Nephron progenitor cell (in vitro differentiated cells): ENCODE results near the gene SLC25A19.
A peak's percentile ranks its signal among the peaks of the same experiment; 100 is the strongest.

Source experiments
- DNase-seq: peaks from one replicate; pipeline ENCODE4 v3.0.0; 2021
- H3K27ac Mint-ChIP-seq: 2 replicates; pipeline ENCODE4 v1.8.0; 2021; ENCODE audit warnings: mild to moderate bottlenecking, moderate library complexity, mixed read lengths
- H3K27me3 Mint-ChIP-seq: 2 replicates; pipeline ENCODE4 v1.8.0; 2021; ENCODE audit warnings: mild to moderate bottlenecking, low read depth, mixed read lengths; ENCODE audit not compliant: poor library complexity
- H3K36me3 Mint-ChIP-seq: 2 replicates; pipeline ENCODE4 v1.8.0; 2021; ENCODE audit warnings: low read depth, mixed read lengths
- H3K4me1 Mint-ChIP-seq: 2 replicates; pipeline ENCODE4 v1.8.0; 2021; ENCODE audit warnings: mixed read lengths
- H3K4me3 Mint-ChIP-seq: 2 replicates; pipeline ENCODE4 v1.8.0; 2021; ENCODE audit warnings: mild to moderate bottlenecking, moderate library complexity, mixed read lengths
- H3K9me3 Mint-ChIP-seq: 2 replicates; pipeline ENCODE4 v1.8.0; 2021; ENCODE audit warnings: mild to moderate bottlenecking, moderate library complexity, mixed read lengths
- TF ChIP-seq, protein P1 (sequence below): fragments of 200-600 bp; sonication (generic); IDR thresholded peaks from 2 replicates; pipeline ENCODE4 v1.5.0; 2021; ENCODE audit warnings: antibody characterized with exemption

The SLC25A19 gene

DNA sequence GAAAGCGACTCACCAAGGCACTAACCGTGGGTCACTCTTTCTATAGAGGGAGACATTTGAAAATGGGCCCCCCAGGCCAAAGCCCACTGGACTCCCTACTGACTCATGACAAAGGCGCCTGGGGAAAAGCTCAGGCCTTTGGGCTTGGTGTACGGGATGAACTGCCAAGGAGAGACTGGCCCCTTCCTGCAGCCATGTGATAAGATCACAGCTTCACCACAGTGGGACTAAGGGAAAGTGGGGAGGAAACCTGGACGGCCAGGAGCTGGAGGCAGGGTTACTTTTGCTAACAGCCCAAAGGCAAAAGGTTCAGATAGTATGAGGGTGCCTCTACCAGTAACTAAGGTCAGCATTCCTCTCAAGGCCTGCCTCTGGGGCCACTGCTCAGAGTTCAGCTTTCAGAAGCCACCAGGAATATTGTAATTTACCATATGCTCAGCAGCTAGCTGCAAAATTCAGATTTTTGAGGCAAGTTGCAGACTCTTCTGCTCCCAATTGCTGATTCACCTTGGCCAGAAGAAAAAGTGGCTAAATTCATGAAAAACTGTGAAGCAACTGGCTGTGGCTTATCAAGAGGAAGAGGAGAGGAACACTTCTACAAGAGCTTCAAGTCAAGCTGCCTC is 37.1 kb upstream of the SLC25A19 start:
- Mint-ChIP-seq H3K27ac (peak overlapping the region; percentile 83), H3K4me1 (peaks cover 9% of the 10 kb centered on the region), H3K36me3 (peaks cover 40% of the 10 kb centered on the region), H3K27me3 (no peaks in the 10 kb centered on the region), H3K4me3 (no peak overlapping the region), H3K9me3 (no peaks in the 10 kb centered on the region)
- DNase-seq = no peak
- TF ChIP-seq, protein P1, sequence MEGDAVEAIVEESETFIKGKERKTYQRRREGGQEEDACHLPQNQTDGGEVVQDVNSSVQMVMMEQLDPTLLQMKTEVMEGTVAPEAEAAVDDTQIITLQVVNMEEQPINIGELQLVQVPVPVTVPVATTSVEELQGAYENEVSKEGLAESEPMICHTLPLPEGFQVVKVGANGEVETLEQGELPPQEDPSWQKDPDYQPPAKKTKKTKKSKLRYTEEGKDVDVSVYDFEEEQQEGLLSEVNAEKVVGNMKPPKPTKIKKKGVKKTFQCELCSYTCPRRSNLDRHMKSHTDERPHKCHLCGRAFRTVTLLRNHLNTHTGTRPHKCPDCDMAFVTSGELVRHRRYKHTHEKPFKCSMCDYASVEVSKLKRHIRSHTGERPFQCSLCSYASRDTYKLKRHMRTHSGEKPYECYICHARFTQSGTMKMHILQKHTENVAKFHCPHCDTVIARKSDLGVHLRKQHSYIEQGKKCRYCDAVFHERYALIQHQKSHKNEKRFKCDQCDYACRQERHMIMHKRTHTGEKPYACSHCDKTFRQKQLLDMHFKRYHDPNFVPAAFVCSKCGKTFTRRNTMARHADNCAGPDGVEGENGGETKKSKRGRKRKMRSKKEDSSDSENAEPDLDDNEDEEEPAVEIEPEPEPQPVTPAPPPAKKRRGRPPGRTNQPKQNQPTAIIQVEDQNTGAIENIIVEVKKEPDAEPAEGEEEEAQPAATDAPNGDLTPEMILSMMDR = no peak

DNA sequence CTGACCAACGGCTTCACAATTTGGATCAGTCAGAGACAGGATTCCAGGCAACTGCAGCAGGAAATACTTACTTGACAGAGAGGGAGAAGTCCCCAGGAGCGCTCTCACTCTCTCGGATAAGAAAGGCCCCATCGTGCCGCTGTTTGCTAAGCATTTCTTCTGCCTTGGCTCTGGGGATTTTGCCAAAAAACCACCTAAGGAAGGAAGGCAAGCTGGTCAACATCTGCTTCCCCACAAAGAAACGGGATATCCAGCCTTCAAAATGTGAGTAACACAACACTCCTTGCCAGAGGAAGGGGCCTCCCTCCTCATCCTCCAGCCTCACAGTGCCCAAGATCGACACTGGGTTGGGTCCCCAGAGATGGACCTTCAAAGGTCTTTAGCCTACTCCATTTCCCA is 36.6 kb upstream of the SLC25A19 start:
- Mint-ChIP-seq H3K4me1 (peaks cover 9% of the 10 kb centered on the region), H3K27ac (peak overlapping the region; percentile 83), H3K4me3 (no peak overlapping the region), H3K36me3 (peaks cover 39% of the 10 kb centered on the region), H3K9me3 (no peaks in the 10 kb centered on the region), H3K27me3 (no peaks in the 10 kb centered on the region)
- TF ChIP-seq, protein P1 = no peak
- DNase-seq = no peak

DNA sequence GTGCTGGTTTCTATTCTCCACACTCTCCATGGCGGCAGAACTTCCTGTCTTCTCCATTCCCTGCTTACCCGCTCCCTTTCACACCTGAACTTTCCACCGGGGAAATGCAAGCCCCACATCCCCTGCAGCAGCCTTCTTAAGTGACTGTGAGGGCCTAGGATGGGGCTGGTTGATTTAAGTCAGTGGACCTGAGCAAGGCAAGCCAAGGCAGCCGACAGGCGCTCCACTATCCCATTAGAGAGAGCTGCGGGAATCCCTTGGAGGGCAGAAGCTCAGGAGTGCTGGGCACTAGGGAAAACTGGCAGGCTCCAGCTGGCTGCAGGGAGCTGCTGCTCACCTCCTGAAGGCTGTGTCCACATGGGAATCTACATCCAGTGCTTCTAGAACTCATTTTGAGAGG is 36.1 kb upstream of the SLC25A19 start:
- Mint-ChIP-seq H3K27me3 (no peaks in the 10 kb centered on the region), H3K9me3 (no peaks in the 10 kb centered on the region), H3K27ac (peak overlapping the region; percentile 83), H3K36me3 (peaks cover 39% of the 10 kb centered on the region), H3K4me1 (peaks cover 12% of the 10 kb centered on the region), H3K4me3 (no peak overlapping the region)
- DNase-seq = no peak
- TF ChIP-seq, protein P1 = no peak

DNA sequence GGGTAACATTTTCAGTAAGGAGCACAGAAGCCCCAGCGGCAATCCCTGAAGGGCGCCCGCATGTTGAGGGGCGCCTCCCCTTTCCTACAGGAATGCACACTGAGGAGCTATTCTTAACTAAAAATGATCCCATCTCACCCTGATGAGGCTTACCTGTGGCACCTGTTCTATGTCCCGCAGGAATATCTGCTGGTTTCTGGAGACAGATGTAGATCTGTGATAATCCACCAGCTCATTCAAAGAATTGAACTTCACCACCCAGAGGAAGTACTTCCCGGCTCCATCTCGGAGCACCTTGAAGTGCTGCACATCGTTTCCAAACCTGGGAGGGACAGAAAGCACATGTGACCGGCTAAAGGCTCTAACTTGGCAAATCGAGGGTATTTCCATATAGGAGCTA is 32.3 kb upstream of the SLC25A19 start:
- Mint-ChIP-seq H3K4me3 (no peak overlapping the region), H3K9me3 (no peaks in the 10 kb centered on the region), H3K27me3 (no peaks in the 10 kb centered on the region), H3K4me1 (peaks cover 15% of the 10 kb centered on the region), H3K36me3 (peaks cover 42% of the 10 kb centered on the region), H3K27ac (peak overlapping the region; percentile 29)
- TF ChIP-seq, protein P1 = no peak
- no peak for DNase-seq

DNA sequence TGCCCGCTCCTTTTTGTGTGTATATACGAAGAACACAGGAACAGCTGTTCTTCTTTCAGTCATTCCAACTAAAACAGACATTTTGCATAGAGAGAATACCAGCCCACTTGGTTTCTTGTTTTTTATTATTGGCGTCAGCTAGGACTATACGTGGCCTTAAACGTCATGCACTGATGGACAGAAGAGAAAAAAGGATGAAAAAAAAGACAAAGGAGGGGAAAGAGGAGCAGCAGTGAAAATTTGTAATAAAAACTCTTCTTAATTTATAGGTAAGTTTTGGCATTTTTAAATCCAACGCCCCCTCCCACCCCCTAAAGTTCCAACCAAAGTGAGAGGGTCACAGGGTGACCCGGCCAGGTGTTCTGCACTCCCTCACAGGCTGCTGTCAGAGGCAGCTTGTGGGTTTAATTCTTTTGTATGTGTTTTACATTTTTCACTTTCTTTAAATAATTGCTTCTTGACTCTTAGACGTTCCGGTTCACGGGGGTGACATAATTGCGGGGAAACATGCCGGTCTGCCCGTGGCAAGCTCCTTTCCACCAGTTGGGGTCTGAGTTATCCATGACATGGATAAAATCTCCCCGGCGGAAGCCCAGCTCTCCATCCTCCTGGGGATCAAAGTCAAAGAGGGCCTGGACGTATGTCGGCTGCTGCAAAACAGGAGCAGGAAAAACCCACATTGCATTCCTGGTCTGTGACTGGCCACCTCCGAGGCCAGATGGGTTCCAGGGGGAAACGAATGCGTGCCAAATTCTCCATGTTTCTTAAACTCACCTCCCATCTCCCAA is 30.9 kb upstream of the SLC25A19 start:
- Mint-ChIP-seq H3K4me3 (no peak overlapping the region), H3K27me3 (no peaks in the 10 kb centered on the region), H3K9me3 (no peaks in the 10 kb centered on the region), H3K36me3 (peaks cover 38% of the 10 kb centered on the region), H3K27ac (peak overlapping the region; percentile 79), H3K4me1 (peaks cover 15% of the 10 kb centered on the region)
- no peak for DNase-seq
- TF ChIP-seq, protein P1 = no peak
